ENCODE data around the gene TNXB.

- TF ChIP-seq MAZ (IDR thresholded peaks at IDR 0.05; ENCODE audit: borderline replicate concordance, low read depth, low read length) (no peak), RCOR1 (IDR thresholded peaks at IDR 0.05; ENCODE audit: insufficient replicate concordance, low read length) (no peak), CTCF (conservative IDR thresholded peaks at IDR 0.05; ENCODE audit: low read depth, low read length) (no peak), MAFK (IDR thresholded peaks at IDR 0.05; ENCODE audit: low read depth, low read length) (no peak), BHLHE40 (IDR thresholded peaks at IDR 0.05; ENCODE audit: low read depth, low read length) (no peak)
Observed at GRCh38 chr6:32112431-32112980, 3.4 kb upstream of the TNXB start.
